Endothelial cell (in vitro differentiated cells): Measurements from ENCODE around the gene ULK1. TPM values are rescaled to one million over a fixed set of nuclear protein-coding genes. Genes with fewer than 3 reads are reported as not detected.

Source experiments
- DNase-seq: peaks from one replicate; pipeline ENCODE4 v3.0.0; 2021; ENCODE audit warnings: low spot score
- H3K27ac Mint-ChIP-seq: one replicate; pipeline ENCODE4 v1.8.0; 2021; ENCODE audit warnings: mixed read lengths, inconsistent platforms; ENCODE audit not compliant: unreplicated experiment
- H3K27me3 Mint-ChIP-seq: one replicate; pipeline ENCODE4 v1.8.0; 2021; ENCODE audit warnings: mild to moderate bottlenecking, moderate library complexity, mixed read lengths, inconsistent platforms; ENCODE audit not compliant: unreplicated experiment
- H3K36me3 Mint-ChIP-seq: one replicate; pipeline ENCODE4 v1.8.0; 2021; ENCODE audit warnings: mild to moderate bottlenecking, low read depth, mixed read lengths, inconsistent platforms; ENCODE audit not compliant: unreplicated experiment
- H3K4me1 Mint-ChIP-seq: one replicate; pipeline ENCODE4 v1.8.0; 2021; ENCODE audit warnings: mild to moderate bottlenecking, mixed read lengths, inconsistent platforms; ENCODE audit not compliant: unreplicated experiment
- H3K4me3 Mint-ChIP-seq: one replicate; pipeline ENCODE4 v1.8.0; 2021; ENCODE audit warnings: mild to moderate bottlenecking, mixed read lengths, inconsistent platforms; ENCODE audit not compliant: unreplicated experiment
- H3K9me3 Mint-ChIP-seq: one replicate; pipeline ENCODE4 v1.8.0; 2021; ENCODE audit warnings: mixed read lengths, inconsistent platforms; ENCODE audit not compliant: unreplicated experiment
- total RNA-seq: library from RNA; stranded (reverse); fragmentation: NEBNext Ultra II Directional; extraction: Animal tissue kit (Norgen Biotek cat#: 25700); gene quantifications from one replicate; pipeline ENCODE4 v1.2.1, GENCODE V29; 2021; ENCODE audit not compliant: unreplicated experiment
- TF ChIP-seq, protein P1 (sequence below): fragments of 200-600 bp; sonication (generic); IDR thresholded peaks from one replicate; pipeline ENCODE4 v1.5.0; 2021; ENCODE audit warnings: antibody characterized with exemption; ENCODE audit not compliant: unreplicated experiment

Gene ULK1
- total RNA-seq, 1 donor from 2014 or later = 53.7 TPM

DNA sequence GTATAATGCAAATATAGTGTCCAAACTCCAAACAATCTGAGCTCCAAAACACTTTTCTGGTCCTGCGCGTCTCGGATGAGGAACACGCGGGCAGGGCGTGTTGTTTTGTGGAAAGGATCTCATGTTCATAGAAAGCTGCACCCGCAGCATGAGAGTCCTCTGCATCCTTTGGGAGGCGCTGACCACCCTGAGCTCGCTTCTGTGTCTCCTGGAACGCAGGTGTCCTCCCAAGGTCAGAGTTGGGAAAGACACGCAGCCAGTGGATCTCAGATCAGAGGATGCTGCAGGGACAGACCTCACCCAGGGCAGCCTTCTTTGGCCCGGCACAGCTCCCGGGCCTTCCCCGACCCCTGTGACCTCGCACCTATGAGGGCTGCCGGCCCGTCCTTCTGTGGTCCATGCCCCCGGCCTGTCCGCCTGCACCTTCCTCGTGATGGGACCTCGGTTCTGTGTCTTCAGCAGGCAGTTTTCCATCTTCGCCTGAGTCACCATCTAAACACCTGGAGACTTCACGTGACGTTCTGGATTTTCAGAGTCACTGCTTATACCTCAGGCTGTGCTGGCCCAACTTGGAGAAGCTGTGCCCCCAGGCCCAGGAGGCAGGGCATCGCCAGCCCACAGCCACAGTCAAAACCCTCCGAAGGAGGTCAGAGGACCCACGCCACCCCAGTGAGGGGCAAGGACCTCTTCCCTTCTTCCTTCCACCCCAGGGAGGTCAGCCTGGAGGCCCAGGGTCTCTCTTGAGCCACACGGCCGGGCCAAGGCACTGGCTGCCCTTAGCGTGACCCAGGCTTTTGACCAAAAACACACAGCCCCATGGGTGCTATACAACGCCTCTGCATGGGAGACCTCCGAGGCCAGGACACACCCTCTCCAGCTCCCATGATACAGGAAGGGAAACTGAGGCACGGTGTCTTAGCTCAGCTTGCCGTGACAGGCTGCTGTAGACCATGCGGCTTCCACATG is 40.3 kb upstream of the ULK1 start:
- Mint-ChIP-seq H3K36me3 (peaks cover 4% of the 10 kb centered on the region), H3K4me3 (no peak overlapping the region), H3K4me1 (no peaks in the 10 kb centered on the region), H3K9me3 (no peaks in the 10 kb centered on the region), H3K27me3 (peaks cover 13% of the 10 kb centered on the region), H3K27ac (peak overlapping the region; percentile 42)
- TF ChIP-seq, protein P1, sequence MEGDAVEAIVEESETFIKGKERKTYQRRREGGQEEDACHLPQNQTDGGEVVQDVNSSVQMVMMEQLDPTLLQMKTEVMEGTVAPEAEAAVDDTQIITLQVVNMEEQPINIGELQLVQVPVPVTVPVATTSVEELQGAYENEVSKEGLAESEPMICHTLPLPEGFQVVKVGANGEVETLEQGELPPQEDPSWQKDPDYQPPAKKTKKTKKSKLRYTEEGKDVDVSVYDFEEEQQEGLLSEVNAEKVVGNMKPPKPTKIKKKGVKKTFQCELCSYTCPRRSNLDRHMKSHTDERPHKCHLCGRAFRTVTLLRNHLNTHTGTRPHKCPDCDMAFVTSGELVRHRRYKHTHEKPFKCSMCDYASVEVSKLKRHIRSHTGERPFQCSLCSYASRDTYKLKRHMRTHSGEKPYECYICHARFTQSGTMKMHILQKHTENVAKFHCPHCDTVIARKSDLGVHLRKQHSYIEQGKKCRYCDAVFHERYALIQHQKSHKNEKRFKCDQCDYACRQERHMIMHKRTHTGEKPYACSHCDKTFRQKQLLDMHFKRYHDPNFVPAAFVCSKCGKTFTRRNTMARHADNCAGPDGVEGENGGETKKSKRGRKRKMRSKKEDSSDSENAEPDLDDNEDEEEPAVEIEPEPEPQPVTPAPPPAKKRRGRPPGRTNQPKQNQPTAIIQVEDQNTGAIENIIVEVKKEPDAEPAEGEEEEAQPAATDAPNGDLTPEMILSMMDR = no peak
- no peak for DNase-seq

DNA sequence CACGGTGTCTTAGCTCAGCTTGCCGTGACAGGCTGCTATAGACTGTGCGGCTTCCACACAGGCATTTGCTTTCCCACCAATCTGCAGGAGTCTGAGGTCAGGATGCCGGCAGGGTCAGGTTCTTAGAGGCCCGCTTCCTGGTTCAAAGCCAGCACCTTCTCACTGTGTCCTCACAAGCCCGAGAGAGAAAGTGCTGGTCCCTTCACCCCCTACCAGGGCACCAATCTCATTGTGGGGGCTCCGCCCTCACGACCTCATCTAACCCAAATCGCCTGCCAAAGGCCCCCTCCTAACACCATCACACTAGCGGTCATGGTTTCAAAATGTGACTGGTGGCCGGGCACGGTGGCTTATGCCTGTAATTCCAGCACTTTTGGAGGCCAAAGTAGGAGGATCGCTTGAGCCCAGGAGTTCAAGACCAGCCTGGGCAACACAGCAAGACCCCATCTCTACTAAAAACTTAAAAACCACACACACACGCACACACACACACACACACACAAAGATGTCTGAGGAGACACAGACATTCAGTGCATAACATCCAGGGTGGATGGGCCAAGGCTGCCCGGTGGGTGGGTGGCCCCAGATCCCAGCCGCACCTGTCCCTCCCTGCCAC is 39.5 kb upstream of the ULK1 start:
- Mint-ChIP-seq H3K4me1 (no peaks in the 10 kb centered on the region), H3K27ac (no peak overlapping the region), H3K9me3 (no peaks in the 10 kb centered on the region), H3K27me3 (peaks cover 15% of the 10 kb centered on the region), H3K36me3 (peaks cover 4% of the 10 kb centered on the region), H3K4me3 (no peak overlapping the region)
- no peak for DNase-seq
- TF ChIP-seq, protein P1 = no peak

DNA sequence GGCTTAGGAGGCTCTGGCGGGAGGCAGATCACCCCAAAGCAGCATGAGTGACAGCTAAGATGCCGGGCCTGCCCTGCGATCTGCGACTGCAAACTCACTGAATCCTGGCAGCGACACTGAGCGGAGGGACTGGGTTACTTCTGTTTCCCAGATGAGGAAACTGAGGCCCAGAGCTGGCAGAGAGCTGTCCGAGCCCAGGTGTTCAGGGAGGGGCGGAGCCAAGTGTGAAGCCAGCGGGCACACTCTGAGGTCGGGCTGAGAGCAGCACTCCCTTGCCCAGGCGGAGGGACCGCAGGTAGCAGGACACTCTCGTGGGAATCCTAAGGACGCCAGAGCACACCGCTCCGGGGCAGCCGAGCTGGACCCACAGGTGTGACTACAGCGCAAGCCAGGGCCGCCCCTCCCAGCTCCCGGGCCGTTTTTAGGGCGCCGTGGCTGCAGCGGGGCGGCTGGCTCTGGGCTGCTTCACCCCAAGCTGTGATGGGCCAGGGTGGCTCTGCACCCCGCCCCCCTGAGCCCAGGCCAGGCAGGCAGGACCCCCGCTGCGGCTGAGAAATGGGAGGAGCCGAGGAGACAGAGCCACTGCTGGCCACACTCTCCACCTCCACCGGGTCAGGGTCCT is 38.8 kb upstream of the ULK1 start:
- no peak overlapping the region for H3K4me3 Mint-ChIP-seq

DNA sequence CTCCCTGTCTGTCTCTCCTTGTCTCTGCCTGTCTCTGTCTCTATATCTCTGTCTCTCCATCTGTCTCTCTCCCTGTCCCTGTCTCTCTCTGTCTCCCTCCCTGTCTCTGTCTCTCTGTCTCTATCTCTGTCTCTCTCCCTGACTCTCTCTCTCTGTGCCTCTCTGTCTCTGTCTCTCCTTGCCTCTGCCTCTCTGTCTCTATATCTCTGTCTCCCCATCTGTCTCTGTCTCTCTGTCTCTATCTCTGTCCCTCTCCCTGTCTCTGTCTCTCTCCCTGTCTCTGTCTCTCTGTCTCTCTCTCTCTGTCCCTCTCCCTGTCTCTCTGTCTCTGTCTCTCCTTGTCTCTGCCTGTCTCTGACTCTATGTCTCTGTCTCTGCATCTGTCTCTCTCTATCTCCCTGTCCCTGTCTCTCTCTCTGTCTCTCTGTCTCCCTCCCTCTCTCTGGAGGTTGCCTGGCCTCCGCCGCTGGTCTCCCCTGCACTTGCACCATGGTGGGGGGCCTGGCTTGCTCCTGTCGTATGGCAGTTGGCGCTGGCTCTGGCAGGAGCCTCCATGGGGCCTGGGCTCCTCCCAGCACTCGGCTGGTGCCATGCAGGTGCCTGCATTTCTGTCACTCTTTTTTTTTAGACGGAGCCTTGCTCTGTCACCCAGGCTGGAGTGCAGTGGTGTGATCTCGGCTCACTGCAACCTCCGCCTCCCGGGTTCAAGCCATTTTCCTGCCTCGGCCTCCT is 37.9 kb upstream of the ULK1 start:
- Mint-ChIP-seq H3K4me1 (no peaks in the 10 kb centered on the region), H3K9me3 (no peaks in the 10 kb centered on the region), H3K27ac (peak overlapping the region; percentile 19), H3K4me3 (no peak overlapping the region), H3K27me3 (peaks cover 25% of the 10 kb centered on the region), H3K36me3 (peaks cover 4% of the 10 kb centered on the region)
- no peak for DNase-seq
- TF ChIP-seq, protein P1 = no peak

More for the DNA sequence above, 38.8 kb upstream of the ULK1 start:
- peaks cover 4% of the 10 kb centered on the region for H3K36me3 Mint-ChIP-seq
- H3K9me3 Mint-ChIP-seq = no peaks in the 10 kb centered on the region
- H3K27ac Mint-ChIP-seq = no peak overlapping the region
- H3K4me1 Mint-ChIP-seq = no peaks in the 10 kb centered on the region
- peaks cover 20% of the 10 kb centered on the region for H3K27me3 Mint-ChIP-seq
- TF ChIP-seq, protein P1 = no peak
- DNase-seq = no peak
